Chondrocyte (in vitro differentiated cells): ENCODE measurements around the gene C12orf43. TPM values are rescaled to one million over a fixed set of nuclear protein-coding genes. Genes with fewer than 3 reads are reported as not detected.

ENCODE experiments used
- DNase-seq: peaks from one replicate; pipeline ENCODE4 v3.0.0; 2021; ENCODE audit warnings: mixed read lengths, low spot score
- H3K27ac Mint-ChIP-seq: one replicate; pipeline ENCODE4 v1.8.0; 2021; ENCODE audit warnings: mild to moderate bottlenecking, moderate library complexity, mixed read lengths; ENCODE audit not compliant: unreplicated experiment
- H3K27me3 Mint-ChIP-seq: 2 replicates; pipeline ENCODE4 v1.8.0; 2021; ENCODE audit warnings: low read depth, mixed read lengths
- H3K36me3 Mint-ChIP-seq: 2 replicates; pipeline ENCODE4 v1.8.0; 2021; ENCODE audit warnings: low read depth, mixed read lengths
- H3K4me1 Mint-ChIP-seq: 2 replicates; pipeline ENCODE4 v1.8.0; 2021; ENCODE audit warnings: low read depth, mild to moderate bottlenecking, mixed read lengths
- H3K4me3 Mint-ChIP-seq: one replicate; pipeline ENCODE4 v1.8.0; 2021; ENCODE audit warnings: mild to moderate bottlenecking, moderate library complexity, mixed read lengths; ENCODE audit not compliant: unreplicated experiment
- H3K9me3 Mint-ChIP-seq: 2 replicates; pipeline ENCODE4 v1.8.0; 2021; ENCODE audit warnings: low read depth, mixed read lengths
- total RNA-seq: library from RNA; stranded (reverse); gene quantifications from 3 replicates; pipeline ENCODE4 v1.2.1, GENCODE V29; 2021
- TF ChIP-seq, protein P1 (sequence below): fragments of 200-600 bp; sonication (generic); IDR thresholded peaks from 2 replicates; pipeline ENCODE4 v1.5.0; 2021; ENCODE audit warnings: antibody characterized with exemption, mild to moderate bottlenecking, moderate library complexity

C12orf43 gene
- total RNA-seq, 1 donor from 2014 or later = 14.1 TPM

DNA sequence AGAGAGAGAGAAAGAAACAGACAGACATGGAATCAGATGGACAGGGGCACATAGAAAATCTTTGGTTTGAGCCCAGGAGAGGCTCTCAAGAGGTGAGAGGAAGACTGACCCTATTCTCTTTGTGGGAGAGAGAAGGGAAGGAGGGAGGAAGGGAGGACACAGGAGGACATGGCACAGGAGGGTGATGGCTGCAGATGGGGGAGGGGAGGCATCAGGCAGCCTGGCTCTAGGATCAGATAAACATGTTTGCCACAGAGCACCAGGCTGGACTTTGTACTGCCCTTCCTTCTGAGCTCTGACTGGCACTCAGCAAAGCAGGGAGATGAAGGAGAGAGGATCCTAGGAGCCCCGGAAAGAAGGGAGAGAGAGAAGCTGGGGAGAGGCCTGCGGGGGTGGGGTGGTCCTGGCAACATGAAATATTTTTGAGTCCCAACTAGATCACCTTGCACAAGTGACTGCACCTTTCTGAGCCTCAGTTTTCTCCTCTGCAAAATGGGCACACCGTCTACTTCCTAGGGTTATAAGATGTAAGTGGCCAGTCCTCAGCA, 31.9 kb downstream of the C12orf43 start:
- H3K4me3 Mint-ChIP-seq = no peak overlapping the region
- no peaks in the 10 kb centered on the region for H3K36me3 Mint-ChIP-seq
- H3K27ac Mint-ChIP-seq = no peak overlapping the region

DNA sequence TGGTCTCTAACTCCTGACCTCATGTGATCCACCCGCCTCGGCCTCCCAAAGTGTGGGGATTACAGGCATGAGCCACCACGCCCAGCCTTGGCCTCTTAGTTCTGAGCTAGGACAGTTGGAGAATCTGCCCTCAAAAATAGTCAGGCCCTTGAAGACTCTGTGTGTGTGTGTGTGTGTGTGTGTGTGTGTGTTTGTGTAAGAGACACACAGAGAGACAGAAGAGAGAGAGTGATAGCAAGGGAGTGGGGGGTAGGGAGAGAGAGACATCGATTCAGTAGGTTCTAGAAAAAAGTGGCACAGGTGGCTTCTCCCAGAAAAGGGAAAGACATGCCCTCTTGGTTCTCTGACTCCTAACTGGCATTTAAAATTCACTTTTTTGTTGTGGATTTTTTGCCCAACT, 32.5 kb downstream of the C12orf43 start:
- H3K27me3 Mint-ChIP-seq = no peaks in the 10 kb centered on the region
- peaks cover 3% of the 10 kb centered on the region for H3K9me3 Mint-ChIP-seq
- no peaks in the 10 kb centered on the region for H3K4me1 Mint-ChIP-seq
- H3K27ac Mint-ChIP-seq = no peak overlapping the region
- peak; percentile 22 for DNase-seq
- H3K4me3 Mint-ChIP-seq = no peak overlapping the region
- TF ChIP-seq, protein P1, sequence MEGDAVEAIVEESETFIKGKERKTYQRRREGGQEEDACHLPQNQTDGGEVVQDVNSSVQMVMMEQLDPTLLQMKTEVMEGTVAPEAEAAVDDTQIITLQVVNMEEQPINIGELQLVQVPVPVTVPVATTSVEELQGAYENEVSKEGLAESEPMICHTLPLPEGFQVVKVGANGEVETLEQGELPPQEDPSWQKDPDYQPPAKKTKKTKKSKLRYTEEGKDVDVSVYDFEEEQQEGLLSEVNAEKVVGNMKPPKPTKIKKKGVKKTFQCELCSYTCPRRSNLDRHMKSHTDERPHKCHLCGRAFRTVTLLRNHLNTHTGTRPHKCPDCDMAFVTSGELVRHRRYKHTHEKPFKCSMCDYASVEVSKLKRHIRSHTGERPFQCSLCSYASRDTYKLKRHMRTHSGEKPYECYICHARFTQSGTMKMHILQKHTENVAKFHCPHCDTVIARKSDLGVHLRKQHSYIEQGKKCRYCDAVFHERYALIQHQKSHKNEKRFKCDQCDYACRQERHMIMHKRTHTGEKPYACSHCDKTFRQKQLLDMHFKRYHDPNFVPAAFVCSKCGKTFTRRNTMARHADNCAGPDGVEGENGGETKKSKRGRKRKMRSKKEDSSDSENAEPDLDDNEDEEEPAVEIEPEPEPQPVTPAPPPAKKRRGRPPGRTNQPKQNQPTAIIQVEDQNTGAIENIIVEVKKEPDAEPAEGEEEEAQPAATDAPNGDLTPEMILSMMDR = no peak
- no peaks in the 10 kb centered on the region for H3K36me3 Mint-ChIP-seq

More for the DNA sequence above, 31.9 kb downstream of the C12orf43 start:
- Mint-ChIP-seq H3K9me3 (peaks cover 3% of the 10 kb centered on the region), H3K4me1 (no peaks in the 10 kb centered on the region), H3K27me3 (peaks cover under 1% of the 10 kb centered on the region)
- peak; percentile 39 for DNase-seq
- TF ChIP-seq, protein P1 = no peak

DNA sequence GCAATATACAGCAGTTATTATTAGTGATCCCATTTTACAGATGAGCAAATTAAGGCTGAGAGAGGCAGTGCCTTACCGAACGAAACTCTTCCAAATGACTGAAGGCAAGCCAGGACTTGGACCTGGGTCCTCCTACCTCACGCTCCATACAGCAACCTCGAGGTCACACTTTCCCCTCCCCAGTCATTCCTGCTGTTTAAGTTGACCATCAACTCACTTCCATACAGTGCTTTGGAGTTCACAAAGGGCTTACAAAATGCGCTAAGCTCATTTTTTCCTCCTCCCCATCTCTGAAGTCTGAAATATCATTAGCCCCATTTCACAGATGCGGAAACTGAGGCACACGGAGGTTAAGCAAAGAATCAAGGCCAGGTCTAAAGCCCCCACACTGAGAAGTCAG, 33.6 kb downstream of the C12orf43 start:
- Mint-ChIP-seq H3K4me1 (no peaks in the 10 kb centered on the region), H3K27me3 (no peaks in the 10 kb centered on the region), H3K36me3 (no peaks in the 10 kb centered on the region), H3K4me3 (no peak overlapping the region), H3K27ac (no peak overlapping the region), H3K9me3 (no peaks in the 10 kb centered on the region)
- TF ChIP-seq, protein P1 = no peak
- peak; percentile 8 for DNase-seq

DNA sequence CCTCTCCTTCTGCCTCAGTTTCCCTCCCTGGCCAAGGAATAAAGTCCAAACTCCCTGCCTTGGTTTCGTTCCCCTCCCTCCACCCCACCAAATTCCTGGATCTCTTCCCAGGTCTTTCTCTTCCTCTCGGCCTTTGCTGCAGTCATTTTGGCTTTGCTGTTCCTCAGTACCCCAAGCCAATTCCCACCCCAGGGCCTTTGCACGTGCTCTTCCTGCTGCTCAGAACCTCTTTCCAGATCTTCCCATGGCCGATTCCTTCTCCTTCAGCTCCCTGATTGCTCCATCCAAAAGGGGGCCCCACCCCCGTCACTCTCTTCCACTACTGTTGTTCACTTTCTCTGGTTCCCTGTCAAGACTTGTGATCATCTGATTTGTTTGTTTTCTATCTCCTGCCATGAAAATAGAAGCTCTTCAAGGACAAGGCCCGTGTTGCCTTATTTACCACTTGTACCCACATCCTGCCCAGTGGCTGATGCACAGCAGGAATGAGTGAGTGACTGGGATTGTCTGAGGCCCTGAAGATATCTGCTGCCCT, 34.8 kb downstream of the C12orf43 start:
- Mint-ChIP-seq H3K27me3 (no peaks in the 10 kb centered on the region), H3K4me3 (no peak overlapping the region), H3K36me3 (no peaks in the 10 kb centered on the region), H3K4me1 (no peaks in the 10 kb centered on the region), H3K9me3 (no peaks in the 10 kb centered on the region), H3K27ac (no peak overlapping the region)
- no peak for DNase-seq
- TF ChIP-seq, protein P1 = no peak

DNA sequence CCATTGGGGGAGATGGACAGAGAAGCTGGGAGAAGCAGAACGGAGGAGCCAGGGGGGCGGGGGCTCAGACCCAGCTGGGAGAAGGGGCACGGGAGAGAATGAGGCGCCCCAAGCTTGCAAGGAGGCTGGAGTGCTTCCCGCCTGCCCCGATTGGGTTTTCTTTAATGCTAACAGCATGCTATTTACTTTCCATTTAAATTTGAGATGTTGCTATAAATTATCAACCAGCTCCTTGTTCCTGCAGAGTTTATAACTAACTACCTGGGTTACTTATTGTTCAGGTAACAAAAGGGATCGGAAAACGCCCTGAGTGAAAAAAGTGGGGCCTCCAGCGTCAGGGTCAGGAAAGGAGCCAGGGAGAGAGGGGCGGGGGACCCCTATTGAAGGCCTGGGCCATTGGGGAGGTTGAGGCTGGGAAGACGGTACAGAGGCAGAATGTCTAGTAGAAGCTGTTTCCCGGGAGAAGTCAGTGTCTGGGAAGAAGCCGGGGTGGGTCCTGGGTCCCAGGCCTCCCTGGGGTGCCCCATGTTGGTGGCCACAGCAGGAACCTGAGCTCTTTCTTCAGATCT, 35.4 kb downstream of the C12orf43 start:
- Mint-ChIP-seq H3K4me3 (no peak overlapping the region), H3K9me3 (no peaks in the 10 kb centered on the region), H3K36me3 (no peaks in the 10 kb centered on the region), H3K4me1 (no peaks in the 10 kb centered on the region), H3K27ac (no peak overlapping the region), H3K27me3 (no peaks in the 10 kb centered on the region)
- TF ChIP-seq, protein P1 = no peak
- DNase-seq = no peak
